Stromal cell of bone marrow (primary cell): ENCODE data around the gene AZU1.
"Not testable (repeated sequence)": the region's sequence is repeated elsewhere in the genome, so short reads cannot be mapped to it uniquely, and the experiment has no call there.

ENCODE experiments used
- DNase-seq: peaks from one replicate; pipeline ENCODE4 v3.0.0-alpha.2; 2012; ENCODE audit warnings: low read depth

AZU1 gene

GRCh38 chr19:873561-874041 is 46.0 kb downstream of the AZU1 start:
- no peak for DNase-seq

DNA sequence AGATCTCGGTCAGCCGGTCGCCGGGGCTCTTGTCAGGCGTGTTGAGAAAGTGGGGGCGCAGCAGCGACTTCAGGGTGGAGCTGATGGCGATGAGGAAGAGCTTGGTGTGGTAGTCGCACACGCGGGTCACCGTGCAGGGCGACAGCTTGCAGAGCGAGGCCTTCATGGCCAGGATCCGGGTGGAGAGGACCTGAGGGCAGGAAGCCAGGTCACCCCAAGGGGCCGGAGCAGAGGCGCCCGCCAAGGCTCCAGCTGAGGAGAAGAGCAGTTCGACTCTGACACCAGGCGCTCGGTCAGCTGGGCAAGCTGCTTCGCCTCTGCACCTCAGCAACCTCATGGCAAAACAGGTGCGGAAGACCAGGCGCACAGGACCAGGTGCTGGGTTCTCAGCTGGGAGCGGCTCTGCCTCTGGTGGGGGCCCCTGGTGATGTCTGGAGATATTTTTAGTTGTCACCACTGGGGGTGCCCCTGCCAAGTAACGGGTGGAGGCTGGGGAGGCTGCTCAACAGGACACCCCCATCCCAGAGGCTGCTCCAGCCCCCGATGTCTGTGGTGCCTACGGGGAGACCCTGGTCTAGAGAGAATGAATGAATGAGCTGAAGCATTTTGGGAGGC is 47.7 kb downstream of the AZU1 start:
- DNase-seq, result no peak

DNA sequence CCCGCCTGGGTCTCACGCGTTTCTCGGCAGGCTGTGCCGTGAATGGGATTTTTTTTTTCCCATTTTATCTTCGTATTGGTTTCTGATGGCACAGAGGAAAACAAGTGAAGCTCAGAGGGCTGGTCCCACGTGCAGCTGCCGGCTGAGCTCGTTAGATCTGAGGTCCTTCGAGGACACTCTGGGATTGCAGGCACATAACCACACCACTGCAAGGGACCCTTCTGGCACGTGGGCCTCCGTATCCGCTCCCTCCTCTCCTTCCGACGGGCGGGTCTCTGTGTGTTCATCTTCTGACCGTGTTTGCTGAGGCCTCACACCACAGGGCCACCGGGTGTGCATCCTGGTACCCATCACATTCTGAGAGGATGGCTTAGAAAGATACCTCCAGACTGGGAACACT is 48.5 kb downstream of the AZU1 start:
- DNase-seq, result no peak

GRCh38 chr19:876780-877314 is 49.2 kb downstream of the AZU1 start:
- DNase-seq, result no peak

DNA sequence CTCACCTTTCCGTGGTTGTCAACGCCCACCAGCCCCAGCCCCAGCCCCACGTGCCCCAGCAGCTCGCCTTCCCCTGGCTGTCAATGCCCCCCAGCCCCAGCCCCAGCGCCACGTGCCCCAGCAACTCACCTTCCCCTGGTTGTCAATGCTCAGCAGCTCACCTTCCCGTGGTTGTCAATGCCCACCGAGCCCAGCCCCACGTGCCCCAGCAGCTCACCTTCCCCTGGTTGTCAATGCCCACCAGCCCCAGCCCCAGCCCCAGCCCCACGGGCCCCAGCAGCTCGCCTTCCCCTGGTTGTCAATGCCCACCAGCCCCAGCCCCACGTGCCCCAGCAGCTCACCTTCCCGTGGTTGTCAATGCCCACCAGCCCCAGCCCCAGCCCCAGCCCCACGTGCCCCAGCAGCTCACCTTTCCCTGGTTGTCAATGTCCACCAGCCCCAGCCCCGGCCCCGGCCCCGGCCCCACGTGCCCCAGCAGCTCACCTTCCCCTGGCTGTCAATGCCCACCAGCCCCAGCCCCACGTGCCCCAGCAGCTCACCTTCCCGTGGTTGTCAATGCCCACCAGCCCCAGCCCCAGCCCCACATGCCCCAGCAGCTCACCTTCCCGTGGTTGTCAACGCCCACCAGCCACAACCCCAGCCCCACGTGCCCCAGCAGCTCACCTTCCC is 50.5 kb downstream of the AZU1 start:
- DNase-seq, result not testable (repeated sequence)

DNA sequence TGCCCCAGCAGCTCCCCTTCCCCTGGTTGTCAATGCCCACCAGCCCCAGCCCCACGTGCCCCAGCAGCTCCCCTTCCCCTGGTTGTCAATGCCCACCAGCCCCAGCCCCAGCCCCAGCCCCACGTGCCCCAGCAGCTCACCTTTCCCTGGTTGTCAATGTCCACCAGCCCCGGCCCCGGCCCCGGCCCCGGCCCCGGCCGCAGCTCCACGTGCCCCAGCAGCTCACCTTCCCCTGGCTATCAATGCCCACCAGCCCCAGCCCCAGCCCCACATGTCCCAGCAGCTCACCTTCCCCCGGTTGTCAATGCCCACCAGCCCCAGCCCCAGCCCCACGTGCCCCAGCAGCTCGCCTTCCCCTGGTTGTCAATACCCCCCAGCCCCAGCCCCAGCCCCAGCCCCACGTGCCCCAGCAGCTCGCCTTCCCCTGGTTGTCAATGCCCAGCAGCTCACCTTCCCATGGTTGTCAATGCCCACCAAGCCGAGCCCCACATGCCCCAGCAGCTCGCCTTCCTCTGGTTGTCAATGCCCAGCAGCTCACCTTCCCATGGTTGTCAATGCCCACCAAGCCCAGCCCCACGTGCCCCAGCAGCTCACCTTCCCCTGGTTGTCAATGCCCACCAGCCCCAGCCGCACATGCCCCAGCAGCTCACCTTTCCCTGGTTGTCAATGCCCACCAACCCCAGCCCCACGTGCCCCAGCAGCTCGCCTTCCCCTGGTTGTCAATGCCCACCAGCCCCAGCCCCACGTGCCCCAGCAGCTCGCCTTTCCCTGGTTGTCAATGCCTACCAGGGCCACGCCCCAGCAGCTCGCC is 51.3 kb downstream of the AZU1 start:
- DNase-seq, result not testable (repeated sequence)

- no peak for DNase-seq
These were observed 52.2 kb downstream of the AZU1 start for GRCh38 chr19:879711-880438.
